Thyroid gland (tissue), 4 donors: ENCODE results near the gene PARVB. TPM values are rescaled to one million over a fixed set of nuclear protein-coding genes. Genes with fewer than 3 reads are reported as not detected.

Experiments used
- DNase-seq, 2 donors: peaks; one replicate each; pipeline ENCODE4 v3.0.0-alpha.2; 2019
- H3K27ac ChIP-seq, 3 donors: fragments of 200-600 bp; sonication (generic); 1 replicate in 2 of 3; 2 replicates in 1 of 3; pipeline ENCODE4 v1.5.1; 2016 to 2019; ENCODE audit warnings: mild to moderate bottlenecking in 1 of 3, moderate library complexity in 1 of 3
- H3K27me3 ChIP-seq: fragments of 200-600 bp; sonication (generic); one replicate; pipeline ENCODE4 v1.5.1; 2019
- H3K36me3 ChIP-seq, 2 donors: fragments of 200-600 bp; sonication (generic); one replicate each; pipeline ENCODE4 v1.5.1; 2016 to 2019
- H3K4me1 ChIP-seq, 2 donors: fragments of 200-600 bp; sonication (generic); one replicate each; pipeline ENCODE4 v1.5.1; 2017 to 2019
- H3K4me3 ChIP-seq, 3 donors: fragments of 200-600 bp; sonication (generic); replicated peaks in 1 of 3; 1 replicate in 2 of 3; 2 replicates in 1 of 3; pipeline ENCODE4 v1.5.1; 2016; ENCODE audit warnings: mild to moderate bottlenecking in 1 of 3
- H3K9me3 ChIP-seq: fragments of 200-600 bp; sonication (generic); one replicate; pipeline ENCODE4 v1.5.1; 2017
- POLR2A ChIP-seq, 2 donors: fragments of 450-650 bp; IDR thresholded peaks; one replicate each; pipeline ENCODE4 v1.6.1; 2017; ENCODE audit warnings: antibody characterized with exemption in 2 of 2, mild to moderate bottlenecking in 2 of 2, moderate library complexity in 1 of 2
- WGBS, 2 donors: methylation state at CpG; one replicate each; pipeline ENCODE4 v1.1.5; 2017; 5-methylcytosine and 5-hydroxymethylcytosine counted together
- intact Hi-C: fragments of 100-400 bp; cut with DNase I; formaldehyde crosslinking; loops from one replicate; pipeline ENCODE4 v1.15.1; 2023
- total RNA-seq, 4 donors: library from RNA; depleted of rRNA; stranded (reverse); fragments of >200 nt; gene quantifications; one replicate each; pipeline ENCODE4 v1.2.3, GENCODE V29; 2016
- TF ChIP-seq, protein P1 (sequence below), 6 experiments: fragments of 200-600 bp in 3 of 6; fragments of 450-650 bp in 3 of 6; sonication (generic) in 3 of 6; IDR thresholded peaks; one replicate each; pipeline ENCODE4 v1.5.1; 2016 to 2019; ENCODE audit warnings: antibody characterized with exemption in 6 of 6, mild to moderate bottlenecking in 2 of 6, inconsistent platforms in 1 of 6, moderate library complexity in 1 of 6

Gene PARVB
- total RNA-seq, 4 donors from 2014 or later: 6.7 to 34.9 (median 11.0) TPM

DNA sequence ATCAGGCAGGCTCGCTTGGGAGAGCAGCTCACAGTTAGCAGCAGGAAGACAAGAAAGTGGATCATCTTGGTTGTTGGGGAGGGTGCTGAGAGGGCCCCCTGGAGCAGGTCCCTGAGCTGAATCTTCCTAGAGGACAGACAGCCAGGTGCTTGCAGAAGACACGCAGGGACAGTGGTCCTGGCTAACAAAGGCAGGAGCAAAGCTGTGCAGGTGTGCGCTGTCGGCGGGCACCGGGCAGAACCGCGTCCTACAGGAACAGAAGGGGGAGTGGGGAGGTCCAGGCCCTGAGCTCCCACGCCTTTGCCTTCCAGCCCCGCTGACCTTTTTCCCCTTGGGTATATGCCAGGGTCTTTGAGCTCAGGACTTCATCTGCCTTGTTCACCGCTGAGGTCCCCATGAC lies 30.1 kb upstream of the PARVB start:
- intact Hi-C loops: loop anchor here (5.0 kb wide), 1 partner anchor 633 kb away; no protein-coding TSS in a partner anchor
- no peak for DNase-seq
- no peak for TF ChIP-seq POLR2A (IDR thresholded peaks at IDR 0.05)
- TF ChIP-seq, protein P1, sequence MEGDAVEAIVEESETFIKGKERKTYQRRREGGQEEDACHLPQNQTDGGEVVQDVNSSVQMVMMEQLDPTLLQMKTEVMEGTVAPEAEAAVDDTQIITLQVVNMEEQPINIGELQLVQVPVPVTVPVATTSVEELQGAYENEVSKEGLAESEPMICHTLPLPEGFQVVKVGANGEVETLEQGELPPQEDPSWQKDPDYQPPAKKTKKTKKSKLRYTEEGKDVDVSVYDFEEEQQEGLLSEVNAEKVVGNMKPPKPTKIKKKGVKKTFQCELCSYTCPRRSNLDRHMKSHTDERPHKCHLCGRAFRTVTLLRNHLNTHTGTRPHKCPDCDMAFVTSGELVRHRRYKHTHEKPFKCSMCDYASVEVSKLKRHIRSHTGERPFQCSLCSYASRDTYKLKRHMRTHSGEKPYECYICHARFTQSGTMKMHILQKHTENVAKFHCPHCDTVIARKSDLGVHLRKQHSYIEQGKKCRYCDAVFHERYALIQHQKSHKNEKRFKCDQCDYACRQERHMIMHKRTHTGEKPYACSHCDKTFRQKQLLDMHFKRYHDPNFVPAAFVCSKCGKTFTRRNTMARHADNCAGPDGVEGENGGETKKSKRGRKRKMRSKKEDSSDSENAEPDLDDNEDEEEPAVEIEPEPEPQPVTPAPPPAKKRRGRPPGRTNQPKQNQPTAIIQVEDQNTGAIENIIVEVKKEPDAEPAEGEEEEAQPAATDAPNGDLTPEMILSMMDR (IDR thresholded peaks at IDR 0.05): no peak
- Histone ChIP-seq H3K27ac (no peak overlapping the region), H3K9me3 (no peaks in the 10 kb centered on the region), H3K36me3 (peaks cover 28 to 48% of the 10 kb centered on the region in 2 donors), H3K27me3 (no peaks in the 10 kb centered on the region), H3K4me3 (no peak overlapping the region), H3K4me1 (no peaks in the 10 kb centered on the region)
- 91 to 98% methylated on average over 10 to 11 of the region's 11 CpGs for WGBS, 2 donors

DNA sequence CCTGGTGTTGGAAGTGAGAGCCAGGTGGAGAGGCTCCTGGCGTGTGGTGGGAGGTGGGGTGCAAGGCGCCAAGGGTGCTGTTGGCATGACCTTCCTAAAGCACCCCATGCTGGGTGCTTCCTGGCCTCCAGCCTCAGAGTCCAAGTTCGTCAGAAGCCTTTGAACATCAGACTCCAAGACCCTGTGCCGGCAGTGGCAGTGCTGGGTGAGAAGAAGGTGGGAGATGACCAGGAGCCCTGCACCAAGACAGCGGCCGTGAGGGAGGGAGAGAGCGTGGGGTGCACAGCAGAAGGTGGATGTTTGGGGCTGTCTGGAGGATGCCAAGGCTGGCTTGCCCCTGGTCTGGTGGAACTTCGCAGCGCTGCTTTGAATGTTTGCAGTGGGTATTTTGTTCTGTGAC lies 29.7 kb upstream of the PARVB start:
- H3K27me3 ChIP-seq: no peaks in the 10 kb centered on the region
- intact Hi-C loops: loop anchor here (5.0 kb wide), 1 partner anchor 633 kb away; no protein-coding TSS in a partner anchor
- H3K36me3 ChIP-seq: peaks cover 28 to 44% of the 10 kb centered on the region in 2 donors
- no peak overlapping the region for H3K27ac ChIP-seq
- no peaks in the 10 kb centered on the region for H3K4me1 ChIP-seq
- TF ChIP-seq, protein P1 (IDR thresholded peaks at IDR 0.05): no peak
- TF ChIP-seq POLR2A (IDR thresholded peaks at IDR 0.05): no peak
- no peak for DNase-seq
- no peaks in the 10 kb centered on the region for H3K9me3 ChIP-seq
- WGBS, 2 donors: 78 to 93% methylated on average over 7 to 9 of the region's 9 CpGs
- H3K4me3 ChIP-seq: no peak overlapping the region

DNA sequence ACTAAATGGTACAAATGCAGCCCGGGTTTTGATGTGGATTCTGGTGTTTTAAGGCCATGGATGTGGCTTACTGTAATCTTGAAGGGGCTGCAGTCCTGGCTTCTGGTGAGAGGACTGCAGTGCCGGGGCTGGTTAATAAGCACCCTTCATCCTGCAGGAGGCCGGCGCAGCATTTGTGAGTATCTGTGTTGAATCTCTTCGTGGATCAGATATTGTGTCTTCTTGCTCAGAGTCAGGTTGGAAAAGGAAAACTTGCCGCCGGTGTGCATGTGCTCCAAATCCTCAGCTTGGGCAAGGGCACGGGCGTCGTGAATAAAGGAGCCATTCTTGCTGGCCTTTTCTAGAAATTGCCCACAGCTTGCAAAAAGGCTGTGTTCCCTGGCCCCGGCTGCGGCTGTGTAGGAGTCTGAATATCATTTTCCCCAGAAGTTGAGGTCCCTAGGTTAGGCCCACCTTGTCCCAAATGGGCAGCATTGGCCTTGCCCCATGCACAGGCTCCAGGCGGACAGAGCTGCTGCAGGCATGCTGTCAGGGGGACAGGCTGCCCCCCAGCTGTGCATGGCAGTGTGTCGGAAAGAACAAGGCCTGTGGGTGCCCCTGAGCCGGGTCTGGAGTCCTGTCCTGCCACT lies 28.9 kb upstream of the PARVB start:
- H3K36me3 ChIP-seq: peaks cover 28 to 38% of the 10 kb centered on the region in 2 donors
- 97 to 98% methylated on average over 9 to 14 of the region's 15 CpGs for WGBS, 2 donors
- no peak for DNase-seq

DNA sequence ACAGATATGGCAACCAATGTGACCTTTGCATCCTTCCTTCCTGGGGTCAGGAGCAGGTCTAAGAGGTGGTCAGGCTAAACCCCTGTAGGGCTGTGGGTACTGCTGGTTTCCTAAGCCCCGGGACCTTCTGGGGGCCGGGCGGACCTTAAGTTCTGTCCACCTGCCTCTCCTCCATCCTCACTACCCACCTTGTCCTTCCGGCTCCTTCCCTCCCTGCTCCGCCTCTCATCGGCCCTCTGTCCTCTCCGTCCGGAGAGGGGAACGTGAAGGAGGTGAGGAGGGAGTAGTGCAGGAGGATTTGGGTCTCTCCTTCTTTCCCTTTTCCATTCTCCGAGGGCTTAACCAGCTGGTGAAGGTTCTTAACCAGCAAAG lies 28.3 kb upstream of the PARVB start:
- Histone ChIP-seq H3K36me3 (peaks cover 28 to 34% of the 10 kb centered on the region in 2 donors), H3K9me3 (no peaks in the 10 kb centered on the region), H3K27ac (no peak overlapping the region), H3K27me3 (no peaks in the 10 kb centered on the region), H3K4me1 (no peaks in the 10 kb centered on the region), H3K4me3 (no peak overlapping the region)
- intact Hi-C loops: loop anchor here (5.0 kb wide), 2 partner anchors 87 to 622 kb away; no protein-coding TSS in a partner anchor
- no peak for TF ChIP-seq POLR2A (IDR thresholded peaks at IDR 0.05)
- TF ChIP-seq, protein P1 (IDR thresholded peaks at IDR 0.05): no peak
- no peak for DNase-seq
- WGBS, 2 donors: 80 to 83% methylated on average over 10 of the region's 10 CpGs

More for the DNA sequence above, 28.9 kb upstream of the PARVB start:
- no peaks in the 10 kb centered on the region for H3K9me3 ChIP-seq
- H3K27me3 ChIP-seq: no peaks in the 10 kb centered on the region
- no peak overlapping the region for H3K27ac ChIP-seq
- no peaks in the 10 kb centered on the region for H3K4me1 ChIP-seq
- intact Hi-C loops: loop anchor here (5.0 kb wide), 2 partner anchors 87 to 622 kb away; no protein-coding TSS in a partner anchor
- no peak overlapping the region for H3K4me3 ChIP-seq
- no peak for TF ChIP-seq POLR2A (IDR thresholded peaks at IDR 0.05)
- TF ChIP-seq, protein P1 (IDR thresholded peaks at IDR 0.05): no peak
